GM12872 (cell line): Measurements from ENCODE around the gene CREB1.

Source experiments
- CTCF ChIP-seq: IDR thresholded peaks from 3 replicates; pipeline ENCODE4 v1.5.1; 2011; ENCODE audit warnings: low read depth, mild to moderate bottlenecking, low read length, moderate library complexity; ENCODE audit not compliant: insufficient read depth

CREB1 gene

DNA sequence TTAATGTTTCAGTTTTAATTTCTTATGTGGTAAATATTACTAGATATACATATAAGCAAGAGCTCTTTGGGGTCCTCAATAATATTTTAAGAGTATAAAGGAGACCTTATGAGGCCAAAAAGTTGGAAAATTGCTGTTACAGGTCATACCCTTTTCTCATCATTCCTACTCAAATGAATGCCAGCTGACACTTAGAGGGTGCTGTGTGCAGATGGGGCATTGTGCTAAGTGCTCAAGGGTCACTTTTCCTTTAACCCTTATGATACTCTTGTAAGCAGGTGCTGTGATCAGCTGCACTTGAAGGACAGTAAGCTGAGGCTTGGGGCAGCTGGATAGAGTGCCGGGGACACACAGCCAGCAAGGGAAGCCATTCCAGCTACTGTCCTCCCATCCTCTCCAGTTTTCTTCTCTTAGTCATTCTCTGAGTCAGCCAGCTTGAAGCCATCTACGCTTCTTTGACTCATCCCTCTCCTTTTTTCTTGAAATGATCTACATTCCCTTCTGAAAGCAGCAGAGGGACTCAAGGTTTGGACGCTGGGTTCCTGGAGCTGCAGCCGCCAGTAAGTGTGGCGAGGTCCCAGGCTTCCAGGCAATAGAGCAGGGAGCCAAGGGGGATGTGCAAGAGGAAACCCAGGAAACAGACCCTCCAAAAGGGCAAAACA, 42.0 kb upstream of the CREB1 start:
- no peak for TF ChIP-seq CTCF

GRCh38 chr2:207489251-207489650, 40.5 kb upstream of the CREB1 start:
- no peak for TF ChIP-seq CTCF

DNA sequence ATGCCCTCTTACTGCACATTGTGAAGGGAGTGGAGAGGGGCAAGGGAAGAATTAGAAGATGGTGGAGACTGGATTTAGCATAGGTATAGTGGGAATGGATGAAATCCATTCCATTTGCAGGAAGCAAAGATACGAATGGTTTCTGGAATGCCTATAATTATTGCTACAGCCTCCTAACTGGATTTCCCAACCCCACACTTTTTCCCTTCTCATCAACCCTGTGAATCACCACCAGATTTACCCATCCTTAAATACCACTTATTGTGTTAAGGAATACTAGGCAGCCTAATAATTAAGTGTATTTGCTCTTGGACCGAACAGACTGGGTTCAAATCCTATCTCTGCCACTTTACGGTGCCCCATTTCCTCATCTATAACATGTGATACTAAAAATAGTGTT, 39.3 kb upstream of the CREB1 start:
- no peak for TF ChIP-seq CTCF

DNA sequence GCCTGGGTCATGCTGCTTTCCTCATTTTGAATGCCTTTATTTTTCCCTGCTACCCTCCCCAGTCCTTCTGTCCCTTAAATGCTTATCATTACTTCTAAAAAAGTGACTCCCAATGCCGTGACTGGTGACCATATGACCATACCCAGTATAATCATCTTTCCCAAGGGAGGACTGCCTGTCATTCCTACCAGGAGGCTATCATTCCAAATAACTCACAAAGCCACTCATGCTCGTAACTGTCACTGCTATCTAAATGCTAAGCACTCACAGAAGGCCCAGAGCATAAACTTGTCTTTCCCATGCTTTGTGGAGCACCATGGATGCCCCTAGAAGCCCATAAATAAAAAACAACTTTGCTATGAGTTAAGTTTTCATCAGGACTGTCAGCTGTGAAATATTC, 38.7 kb upstream of the CREB1 start:
- TF ChIP-seq CTCF: no peak

DNA sequence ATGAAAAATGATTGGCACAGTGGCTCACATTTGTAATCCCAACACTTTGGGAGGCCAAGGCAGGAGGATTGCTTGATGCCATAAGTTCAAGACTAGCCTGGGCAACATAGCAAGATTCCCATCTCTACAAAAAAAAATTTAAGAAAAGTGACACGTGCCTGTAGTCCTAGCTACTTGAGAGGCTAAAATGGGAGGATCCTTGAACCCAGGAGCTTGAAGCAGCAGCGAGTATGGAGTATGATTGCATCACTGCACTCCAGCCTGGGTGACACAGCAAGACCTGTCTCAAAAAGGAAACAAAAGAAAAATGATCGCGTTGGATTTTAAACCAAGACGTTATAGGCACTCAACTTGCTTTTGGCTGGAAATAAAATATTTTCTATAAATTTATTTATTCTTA, 37.8 kb upstream of the CREB1 start:
- TF ChIP-seq CTCF: no peak

GRCh38 chr2:207492461-207492860, 37.3 kb upstream of the CREB1 start:
- no peak for TF ChIP-seq CTCF

DNA sequence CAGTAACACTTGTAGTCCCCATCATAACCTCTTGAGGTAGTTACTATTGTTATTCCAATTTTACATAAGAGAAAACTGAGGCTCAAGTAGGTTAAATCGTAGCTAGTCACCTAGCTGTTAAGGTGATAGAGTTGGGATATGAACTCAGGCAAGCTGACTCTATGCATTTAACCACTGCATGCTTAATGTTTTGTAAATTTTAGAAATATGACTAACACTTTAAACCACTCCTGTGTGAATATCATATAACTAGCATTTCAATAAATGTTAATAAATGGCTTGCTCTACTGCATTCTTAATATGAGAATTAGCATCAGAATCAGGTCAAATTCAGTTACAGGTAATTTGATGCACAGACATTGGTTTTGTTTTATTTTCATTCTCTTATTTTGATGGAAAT, 35.6 kb upstream of the CREB1 start:
- no peak for TF ChIP-seq CTCF
